Adrenal gland (tissue), 12 donors: ENCODE data around the gene SULT1C4. TPM values are rescaled to one million over a fixed set of nuclear protein-coding genes. Genes with fewer than 3 reads are reported as not detected.

Experiments
- DNase-seq, 7 donors: peaks; one replicate each; pipeline ENCODE4 v3.0.0-alpha.2; 2019 to 2020
- H3K27ac ChIP-seq, 5 donors: fragments of 200-600 bp; sonication (generic) in 4 of 5; 1 replicate in 3 of 5; 2 replicates in 2 of 5; pipeline versions ENCODE4 v1.5.1 to v1.8.0; 2016 to 2020; ENCODE audit warnings: mild to moderate bottlenecking in 1 of 5
- H3K27me3 ChIP-seq: fragments of 200-600 bp; 2 replicates; pipeline ENCODE4 v1.8.0; 2021
- H3K36me3 ChIP-seq, 2 donors: fragments of 200-600 bp; replicated peaks in 1 of 2; 1 replicate in 1 of 2; 2 replicates in 1 of 2; pipeline versions ENCODE4 v1.5.1 to v1.8.0; 2018 to 2022
- H3K4me1 ChIP-seq, 2 donors: fragments of 200-600 bp; replicated peaks in 1 of 2; 1 replicate in 1 of 2; 2 replicates in 1 of 2; pipeline versions ENCODE4 v1.5.1 to v1.8.0; 2018 to 2021
- H3K4me3 ChIP-seq, 4 donors: fragments of 200-600 bp; sonication (generic) in 3 of 4; one replicate each; pipeline ENCODE4 v1.5.1; 2016 to 2018
- H3K9me3 ChIP-seq, 3 donors: fragments of 200-600 bp; sonication (generic) in 1 of 3; replicated peaks in 1 of 3; 1 replicate in 2 of 3; 2 replicates in 1 of 3; pipeline versions ENCODE4 v1.5.1 to v1.8.0; 2016 to 2021
- POLR2A ChIP-seq, 2 donors: fragments of 450-650 bp; IDR thresholded peaks; one replicate each; pipeline ENCODE4 v1.6.1; 2017; ENCODE audit warnings: antibody characterized with exemption in 2 of 2, mild to moderate bottlenecking in 2 of 2, moderate library complexity in 1 of 2
- WGBS, 4 donors: extraction: QIAGEN DNeasy Blood & Tissue Kit in 2 of 4; methylation state at CpG; one replicate each; pipeline versions ENCODE4 v1.1.5 to v1.1.7; 2013 to 2017; 5-methylcytosine and 5-hydroxymethylcytosine counted together
- intact Hi-C, 2 donors: fragments of 100-400 bp; cut with DNase I; formaldehyde crosslinking; loops; one replicate each; pipeline versions ENCODE4 v1.14.1 to v1.15.0; 2022 to 2023
- polyA plus RNA-seq, 3 donors: library from polyadenylated mRNA; stranded (reverse); fragments of 200-250 nt in 2 of 3; fragments of 350-450 nt in 1 of 3; fragmentation: Illumina TruSeq in 1 of 3; extraction: RNeasy Lipid Tissue Mini Kit (QIAGEN cat#74804) in 1 of 3; gene quantifications; one replicate each; pipeline ENCODE4 v1.2.3, GENCODE V29; 2013 to 2014
- total RNA-seq, 9 donors: library from RNA; depleted of rRNA in 4 of 9; stranded (reverse); fragments of >200 nt in 4 of 9; fragments of 120-200 nt in 1 of 9; fragmentation: NEBNext Ultra II Directional in 1 of 9; extraction: Animal tissue kit (Norgen Biotek cat#: 25700) in 1 of 9; gene quantifications; one replicate each; pipeline versions ENCODE4 v1.1.0 to v1.2.4, GENCODE V29; 2013 to 2023
- TF ChIP-seq, protein P1 (sequence below), 6 experiments: fragments of 450-650 bp in 4 of 6; fragments of 200-600 bp in 2 of 6; sonication (generic) in 1 of 6; IDR thresholded peaks; 1 replicate in 5 of 6; 2 replicates in 1 of 6; pipeline versions ENCODE4 v1.5.1 to v1.8.0; 2016 to 2021; ENCODE audit warnings: antibody characterized with exemption in 6 of 6, mild to moderate bottlenecking in 2 of 6, moderate library complexity in 1 of 6
- donor health status: healthy with polysubstance abuse.
- donor health status: Bipolar disorder and iron deficiency.
- donor health status: DM: yes; HTN: yes; CAD: no.
- donor health status: DM: no; HTN: no; CAD: no.
- donor health status: DM: no; HTN: no; CAD: no.
- donor health status: DM: yes; HTN: yes; CAD: no.

The SULT1C4 gene
- total and polyA plus RNA-seq, 12 donors, result 0.34 to 14.4 (median 1.6) TPM

DNA sequence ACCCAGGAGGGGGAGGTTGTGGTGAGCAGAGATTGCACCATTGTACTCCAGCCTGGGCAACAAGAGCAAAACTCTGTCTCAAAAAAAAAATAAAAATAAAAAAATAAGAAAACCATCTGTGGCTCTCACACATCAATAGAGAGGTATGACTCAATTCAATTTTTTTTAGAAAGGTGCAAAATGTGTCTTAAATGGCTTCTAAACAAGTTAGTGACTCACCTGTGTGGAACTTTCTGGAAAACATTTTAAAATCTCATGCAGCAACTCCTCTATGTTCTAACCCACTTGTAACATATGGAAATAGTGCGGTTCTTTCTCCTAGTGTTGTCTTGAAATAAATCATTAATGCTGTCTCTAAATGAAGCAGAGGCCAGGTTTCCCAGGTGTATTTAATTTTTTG is 10.7 kb upstream of the SULT1C4 start:
- no peaks in the 10 kb centered on the region for H3K4me1 ChIP-seq
- TF ChIP-seq, protein P1, sequence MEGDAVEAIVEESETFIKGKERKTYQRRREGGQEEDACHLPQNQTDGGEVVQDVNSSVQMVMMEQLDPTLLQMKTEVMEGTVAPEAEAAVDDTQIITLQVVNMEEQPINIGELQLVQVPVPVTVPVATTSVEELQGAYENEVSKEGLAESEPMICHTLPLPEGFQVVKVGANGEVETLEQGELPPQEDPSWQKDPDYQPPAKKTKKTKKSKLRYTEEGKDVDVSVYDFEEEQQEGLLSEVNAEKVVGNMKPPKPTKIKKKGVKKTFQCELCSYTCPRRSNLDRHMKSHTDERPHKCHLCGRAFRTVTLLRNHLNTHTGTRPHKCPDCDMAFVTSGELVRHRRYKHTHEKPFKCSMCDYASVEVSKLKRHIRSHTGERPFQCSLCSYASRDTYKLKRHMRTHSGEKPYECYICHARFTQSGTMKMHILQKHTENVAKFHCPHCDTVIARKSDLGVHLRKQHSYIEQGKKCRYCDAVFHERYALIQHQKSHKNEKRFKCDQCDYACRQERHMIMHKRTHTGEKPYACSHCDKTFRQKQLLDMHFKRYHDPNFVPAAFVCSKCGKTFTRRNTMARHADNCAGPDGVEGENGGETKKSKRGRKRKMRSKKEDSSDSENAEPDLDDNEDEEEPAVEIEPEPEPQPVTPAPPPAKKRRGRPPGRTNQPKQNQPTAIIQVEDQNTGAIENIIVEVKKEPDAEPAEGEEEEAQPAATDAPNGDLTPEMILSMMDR (IDR thresholded peaks at IDR 0.05), result no peak
- no peak for TF ChIP-seq POLR2A (IDR thresholded peaks at IDR 0.05)
- no peak overlapping the region for H3K27ac ChIP-seq
- no peaks in the 10 kb centered on the region for H3K36me3 ChIP-seq
- DNase-seq, result no peak
- no peak overlapping the region for H3K4me3 ChIP-seq
- H3K27me3 ChIP-seq, result no peaks in the 10 kb centered on the region
- H3K9me3 ChIP-seq, result no peaks in the 10 kb centered on the region
- intact Hi-C loops, result no loop called here
- WGBS, 4 donors, result 94 to 97% (median 96%) methylated on average over 1 of the region's 1 CpG

DNA sequence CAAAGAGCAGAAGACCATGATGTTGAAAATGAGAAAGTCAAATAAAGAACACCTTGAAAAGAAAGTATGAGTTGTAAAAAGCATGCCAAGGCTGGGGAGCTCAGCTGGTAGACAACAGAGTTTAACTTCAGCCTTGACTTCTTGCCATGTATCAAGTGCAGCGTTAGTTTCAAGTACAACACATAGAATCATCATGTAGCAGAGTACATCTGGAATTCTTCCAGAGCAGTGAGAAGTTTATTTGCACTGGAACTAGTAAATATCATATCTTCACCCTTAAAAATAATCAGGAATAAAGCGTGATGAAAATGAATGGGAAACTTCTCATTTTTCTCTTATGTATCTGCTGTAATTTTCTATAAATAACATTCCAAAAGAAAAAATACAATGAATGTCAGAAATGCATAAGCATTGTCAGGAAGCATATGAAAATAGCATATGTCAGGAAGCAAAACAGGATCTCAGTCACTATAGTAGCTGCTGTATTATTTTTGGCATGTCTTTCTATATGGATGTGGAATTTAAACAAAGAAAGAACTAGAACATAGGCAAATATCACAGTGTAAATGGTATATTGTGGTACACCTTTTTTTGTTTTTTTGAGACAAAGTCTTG is 10.1 kb upstream of the SULT1C4 start:
- no peaks in the 10 kb centered on the region for H3K36me3 ChIP-seq

DNA sequence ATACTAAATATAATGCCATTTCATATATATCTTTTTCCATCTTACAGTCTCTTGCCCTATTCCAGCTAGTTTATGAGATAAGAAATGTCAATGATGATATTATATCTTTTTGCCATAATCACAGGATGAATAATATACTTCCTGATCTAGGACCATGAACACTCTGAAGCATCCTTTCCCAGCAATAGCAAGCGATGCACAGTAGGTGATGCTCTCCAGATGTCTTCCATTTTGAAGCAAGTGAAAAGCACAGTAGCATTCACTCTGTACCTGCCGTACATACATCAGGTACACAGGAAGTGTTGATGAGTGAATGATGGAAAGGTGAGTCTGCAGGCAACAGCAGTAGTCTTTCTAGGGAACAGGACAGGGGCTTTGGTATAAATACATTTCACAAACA is 8.6 kb upstream of the SULT1C4 start:
- Histone ChIP-seq H3K9me3 (no peaks in the 10 kb centered on the region), H3K4me3 (no peak overlapping the region), H3K4me1 (no peaks in the 10 kb centered on the region), H3K27me3 (no peaks in the 10 kb centered on the region), H3K27ac (no peak overlapping the region), H3K36me3 (no peaks in the 10 kb centered on the region)
- DNase-seq, result no peak
- 89 to 97% (median 94%) methylated on average over 2 of the region's 2 CpGs for WGBS, 4 donors
- intact Hi-C loops, result no loop called here
- TF ChIP-seq POLR2A (IDR thresholded peaks at IDR 0.05), result no peak
- TF ChIP-seq, protein P1 (IDR thresholded peaks at IDR 0.05), result no peak

More for the DNA sequence above, 10.1 kb upstream of the SULT1C4 start:
- intact Hi-C loops, result no loop called here
- WGBS, 4 donors, result 34 to 53% (median 45%) methylated on average over 2 of the region's 2 CpGs
- Histone ChIP-seq H3K27me3 (no peaks in the 10 kb centered on the region), H3K27ac (no peak overlapping the region), H3K9me3 (no peaks in the 10 kb centered on the region), H3K4me3 (no peak overlapping the region), H3K4me1 (no peaks in the 10 kb centered on the region)
- DNase-seq, result no peak
- TF ChIP-seq POLR2A (IDR thresholded peaks at IDR 0.05), result no peak
- TF ChIP-seq, protein P1 (IDR thresholded peaks at IDR 0.05), result no peak

- no peak overlapping the region for H3K27ac ChIP-seq
- no peaks in the 10 kb centered on the region for H3K27me3 ChIP-seq
- H3K36me3 ChIP-seq, result no peaks in the 10 kb centered on the region
- DNase-seq, result no peak
- H3K9me3 ChIP-seq, result no peaks in the 10 kb centered on the region
- intact Hi-C loops, result loop anchor here in 1 of 2 donors (10.0 kb wide), 1 partner anchor 75 kb away; the partner anchor contains the start of gene GCC2
- WGBS, 4 donors, result 85 to 93% (median 90%) methylated on average over 2 of the region's 2 CpGs
- TF ChIP-seq POLR2A (IDR thresholded peaks at IDR 0.05), result no peak
- TF ChIP-seq, protein P1 (IDR thresholded peaks at IDR 0.05), result no peak
- no peak overlapping the region for H3K4me3 ChIP-seq
- H3K4me1 ChIP-seq, result no peaks in the 10 kb centered on the region
Observed at GRCh38 chr2:108370080-108370479, 7.7 kb upstream of the SULT1C4 start.
